ENCODE measurements around the gene MCHR1.

GRCh38 chr22:40727070-40727963 lies 48.0 kb downstream of the MCHR1 start:
- TF ChIP-seq CTCF (IDR thresholded peaks at IDR 0.05) (no peak), POLR2A (IDR thresholded peaks at IDR 0.05) (no peak)
